Gastrocnemius medialis (tissue), 4 donors: ENCODE data around the gene OTOA. TPM values are rescaled to one million over a fixed set of nuclear protein-coding genes. Genes with fewer than 3 reads are reported as not detected.
"Not testable (repeated sequence)": the region's sequence is repeated elsewhere in the genome, so short reads cannot be mapped to it uniquely, and the experiment has no call there.

Experiments
- ATAC-seq, 2 donors: fragments of 150-250 bp; one replicate each; pipeline ENCODE4 v1.9.1; 2016
- DNase-seq, 2 donors: peaks; one replicate each; pipeline ENCODE4 v3.0.0-alpha.2; 2019
- H3K27ac ChIP-seq, 4 donors: fragments of 200-600 bp; sonication (generic); 1 replicate in 1 of 4; 2 replicates in 3 of 4; pipeline ENCODE4 v1.5.1; 2016 to 2018; ENCODE audit warnings: mild to moderate bottlenecking in 2 of 4, moderate library complexity in 1 of 4
- H3K27me3 ChIP-seq, 3 donors: fragments of 200-600 bp; sonication (generic) in 2 of 3; 1 replicate in 1 of 3; 2 replicates in 2 of 3; pipeline versions ENCODE4 v1.5.1 to v1.6.0; 2016 to 2019; ENCODE audit warnings: mild to moderate bottlenecking in 1 of 3, moderate library complexity in 1 of 3
- H3K36me3 ChIP-seq, 2 donors: fragments of 200-600 bp; sonication (generic) in 1 of 2; one replicate each; pipeline ENCODE4 v1.5.1; 2017 to 2018
- H3K4me1 ChIP-seq, 2 donors: fragments of 200-600 bp; sonication (generic) in 1 of 2; one replicate each; pipeline ENCODE4 v1.5.1; 2016 to 2017; ENCODE audit warnings: mild to moderate bottlenecking in 2 of 2
- H3K4me3 ChIP-seq, 4 donors: fragments of 200-600 bp; sonication (generic) in 3 of 4; 1 replicate in 1 of 4; 2 replicates in 3 of 4; pipeline ENCODE4 v1.5.1; 2016 to 2019; ENCODE audit warnings: mild to moderate bottlenecking in 2 of 4
- H3K9me3 ChIP-seq, 3 donors: fragments of 200-600 bp; sonication (generic) in 2 of 3; 1 replicate in 1 of 3; 2 replicates in 2 of 3; pipeline ENCODE4 v1.5.1; 2016 to 2019
- CTCF ChIP-seq, 5 experiments: fragments of 450-650 bp in 3 of 5; fragments of 200-600 bp in 2 of 5; sonication (generic) in 2 of 5; IDR thresholded peaks in 4 of 5; conservative IDR thresholded peaks in 1 of 5; 1 replicate in 4 of 5; 2 replicates in 1 of 5; pipeline ENCODE4 v1.5.1; 2016 to 2019; ENCODE audit warnings: antibody characterized with exemption in 5 of 5, mild to moderate bottlenecking in 3 of 5, moderate library complexity in 3 of 5
- POLR2A ChIP-seq, 2 donors: fragments of 450-650 bp; IDR thresholded peaks; one replicate each; pipeline ENCODE4 v1.6.1; 2017; ENCODE audit warnings: antibody characterized with exemption in 2 of 2, mild to moderate bottlenecking in 2 of 2, moderate library complexity in 2 of 2
- in situ Hi-C, 4 donors: fragments of 200-750 bp; cut with MboI; loops; one replicate each; pipeline versions ENCODE4 v1.15.0 to v1.8.0; 2017; ENCODE audit warnings: low sequenced_read_pairs in 4 of 4
- intact Hi-C: fragments of 100-400 bp; cut with DNase I; formaldehyde crosslinking; loops from one replicate; pipeline ENCODE4 v1.15.1; 2023; ENCODE audit warnings: low total_unique reads
- total RNA-seq, 4 donors: library from RNA; depleted of rRNA; stranded (reverse); fragments of >200 nt; gene quantifications; one replicate each; pipeline versions ENCODE4 v1.1.0 to v1.2.3, GENCODE V29; 2016

Gene OTOA
- total RNA-seq, 4 donors from 2014 or later = 1.6 TPM; not detected in 3

GRCh38 chr16:21684199-21684598 lies 20.4 kb downstream of the OTOA start:
- ATAC-seq = no peak
- no peak for DNase-seq
- H3K36me3 ChIP-seq = no peaks in the 10 kb centered on the region
- H3K27ac ChIP-seq = no peak overlapping the region
- in situ Hi-C loops (no loop called here), intact Hi-C loops (no loop called here)
- H3K9me3 ChIP-seq = no peaks in the 10 kb centered on the region
- H3K4me1 ChIP-seq = no peaks in the 10 kb centered on the region
- no peaks in the 10 kb centered on the region for H3K27me3 ChIP-seq
- TF ChIP-seq CTCF (IDR thresholded peaks at IDR 0.05 in 4 of 5, conservative IDR thresholded peaks at IDR 0.05 in 1 of 5) (no peak), POLR2A (IDR thresholded peaks at IDR 0.05) (no peak)
- no peak overlapping the region for H3K4me3 ChIP-seq

GRCh38 chr16:21685034-21685455 lies 21.3 kb downstream of the OTOA start:
- TF ChIP-seq POLR2A (IDR thresholded peaks at IDR 0.05) = no peak
- TF ChIP-seq CTCF (IDR thresholded peaks at IDR 0.05 in 4 of 5, conservative IDR thresholded peaks at IDR 0.05 in 1 of 5) = no peak

GRCh38 chr16:21689107-21689506 lies 25.3 kb downstream of the OTOA start:
- ATAC-seq (no peak), DNase-seq (no peak)
- TF ChIP-seq POLR2A (IDR thresholded peaks at IDR 0.05) = no peak
- no peak for TF ChIP-seq CTCF (IDR thresholded peaks at IDR 0.05 in 4 of 5, conservative IDR thresholded peaks at IDR 0.05 in 1 of 5)
- H3K9me3 ChIP-seq = no peaks in the 10 kb centered on the region
- no peak overlapping the region for H3K27ac ChIP-seq
- intact Hi-C loops = no loop called here
- no peaks in the 10 kb centered on the region for H3K4me1 ChIP-seq
- H3K27me3 ChIP-seq = no peaks in the 10 kb centered on the region
- in situ Hi-C loops = no loop called here
- no peaks in the 10 kb centered on the region for H3K36me3 ChIP-seq
- H3K4me3 ChIP-seq = no peak overlapping the region

More at GRCh38 chr16:21685034-21685455, 21.3 kb downstream of the OTOA start:
- in situ Hi-C loops = no loop called here
- Histone ChIP-seq H3K27me3 (no peaks in the 10 kb centered on the region), H3K9me3 (no peaks in the 10 kb centered on the region), H3K36me3 (no peaks in the 10 kb centered on the region), H3K4me1 (no peaks in the 10 kb centered on the region), H3K4me3 (no peak overlapping the region), H3K27ac (no peak overlapping the region)
- ATAC-seq = no peak
- DNase-seq = no peak
- intact Hi-C loops = no loop called here

- DNase-seq, H3K27ac ChIP-seq, H3K4me3 ChIP-seq, ATAC-seq, H3K9me3 ChIP-seq, H3K4me1 ChIP-seq, H3K27me3 ChIP-seq, intact Hi-C loops, H3K36me3 ChIP-seq, in situ Hi-C loops: not testable (repeated sequence)
These were observed 27.2 kb downstream of the OTOA start for GRCh38 chr16:21690967-21691366.

- H3K9me3 ChIP-seq = no peaks in the 10 kb centered on the region
- H3K36me3 ChIP-seq = no peaks in the 10 kb centered on the region
- H3K4me1 ChIP-seq = peaks cover 0 to 4% of the 10 kb centered on the region in 2 donors
- DNase-seq (no peak), ATAC-seq (no peak)
- intact Hi-C loops = no loop called here
- no peak overlapping the region for H3K27ac ChIP-seq
- no peak overlapping the region for H3K4me3 ChIP-seq
- TF ChIP-seq CTCF (IDR thresholded peaks at IDR 0.05 in 4 of 5, conservative IDR thresholded peaks at IDR 0.05 in 1 of 5) (no peak), POLR2A (IDR thresholded peaks at IDR 0.05) (no peak)
- in situ Hi-C loops = no loop called here
- no peaks in the 10 kb centered on the region for H3K27me3 ChIP-seq
These were observed 30.8 kb downstream of the OTOA start for GRCh38 chr16:21694609-21695008.
